ENCODE data around the gene SORCS2. TPM values are rescaled to one million over a fixed set of nuclear protein-coding genes. Genes with fewer than 3 reads are reported as not detected.

Gene SORCS2
- total and polyA plus RNA-seq, 2 of the 8 experiments (the other 6 are each of a cell fraction or from before 2014, with no cell fraction given): 0.36 to 1.8 TPM

- Histone ChIP-seq H3K4me3 (ENCODE audit: extremely low read depth in 1 of 4, insufficient read depth in 2 of 4, low read depth in 3 of 4, low read length in 4 of 4) (no peak overlapping the region), H2AK5ac (ENCODE audit: low read depth, low read length) (no peak overlapping the region), H4K8ac (ENCODE audit: extremely low read depth, insufficient read depth, low read length) (no peak overlapping the region), H4K91ac (replicated peaks; ENCODE audit: insufficient read length, low read length) (no peak overlapping the region), H2BK20ac (ENCODE audit: low read length) (no peak overlapping the region), H3K79me1 (ENCODE audit: low read depth, low read length) (no peaks in the 10 kb centered on the region), H3K4me1 (replicated peaks in 1 of 4; ENCODE audit: control insufficient read depth in 3 of 4, insufficient read depth in 4 of 4, low read length in 3 of 4) (no peaks in the 10 kb centered on the region; a peak in 2 of 7 replicates), H2BK15ac (ENCODE audit: low read length) (no peak overlapping the region), H3K36me3 (ENCODE audit: control insufficient read depth in 2 of 4, insufficient read depth in 4 of 4, low read length in 3 of 4) (no peaks in the 10 kb centered on the region), H3K14ac (ENCODE audit: insufficient read length) (no peak overlapping the region), H3K27ac (ENCODE audit: low read depth, low read length) (no peak overlapping the region), H3K23ac (ENCODE audit: insufficient read length) (no peak overlapping the region), H4K20me1 (replicated peaks in 1 of 2; ENCODE audit: control insufficient read depth in 1 of 2, insufficient read depth in 2 of 2, low read length in 2 of 2) (no peaks in the 10 kb centered on the region), H2AFZ (ENCODE audit: low read length) (no peak overlapping the region), H3K56ac (replicated peaks; ENCODE audit: insufficient read length, low read depth, low read length) (no peak overlapping the region), H2BK12ac (ENCODE audit: low read depth, low read length) (no peak overlapping the region), H2BK120ac (replicated peaks; ENCODE audit: low read depth, low read length) (no peak overlapping the region), H3K9me3 (ENCODE audit: insufficient read depth in 2 of 2, low read depth in 1 of 2, low read length in 1 of 2) (no peaks in the 10 kb centered on the region; a peak in 1 of 4 replicates), H3K23me2 (ENCODE audit: low read depth, low read length) (no peaks in the 10 kb centered on the region), H3K4ac (replicated peaks; ENCODE audit: insufficient read length, low read depth, low read length) (no peak overlapping the region), H3K9ac (replicated peaks in 1 of 4; ENCODE audit: extremely low read depth in 1 of 4, low read depth in 3 of 4, low read length in 3 of 4) (no peak overlapping the region), H3K79me2 (ENCODE audit: control insufficient read depth in 1 of 2, insufficient read depth in 2 of 2, low read length in 2 of 2) (no peaks in the 10 kb centered on the region), H3K27me3 (replicated peaks in 1 of 4; ENCODE audit: control insufficient read depth in 3 of 4, extremely low read depth in 1 of 4, insufficient read depth in 3 of 4, low read length in 3 of 4) (no peaks in the 10 kb centered on the region), H3K4me2 (ENCODE audit: insufficient read depth in 1 of 2, low read depth in 2 of 2, low read length in 2 of 2) (no peak overlapping the region), H4K5ac (ENCODE audit: insufficient read length, low read depth, low read length) (no peak overlapping the region), H3K18ac (ENCODE audit: extremely low read depth, low read length) (no peak overlapping the region), H2BK5ac (ENCODE audit: low read depth, low read length) (no peak overlapping the region)
- FAIRE-seq (no peak), DNase-seq (ENCODE audit: low read depth in 1 of 2, low spot score in 2 of 2) (no peak)
- 87% methylated on average over 14 of the region's 15 CpGs; no CpG with 5 or more reads in 1 of the 2 experiments for WGBS, 2 experiments (ENCODE audit: extremely low coverage in 1 of 2, insufficient coverage in 1 of 2, insufficient read length in 1 of 2, insufficient replicate concordance in 2 of 2, low coverage in 1 of 2, low lambda C conversion rate in 2 of 2, missing lambda C conversion rate in 1 of 2)
- ChIA-PET CTCF (ENCODE audit: partially characterized antibody) (interaction anchor here (2.0 kb wide), 1 partner anchor 9 kb away, joined by 9 read pairs; no protein-coding TSS in a partner anchor), POLR2A (ENCODE audit: partially characterized antibody) (no interaction called here)
- no peak for TF ChIP-seq CHD1 (IDR thresholded peaks at IDR 0.05; ENCODE audit: low read depth, low read length)
- no peak for TF ChIP-seq RXRA (IDR thresholded peaks at IDR 0.05; ENCODE audit: insufficient read depth, low read depth, low read length)
- no peak for TF ChIP-seq ASH2L (IDR thresholded peaks at IDR 0.05; ENCODE audit: low read length)
- TF ChIP-seq ATF2 (IDR thresholded peaks at IDR 0.05; ENCODE audit: low read length): no peak
- no peak for TF ChIP-seq BACH1 (IDR thresholded peaks at IDR 0.05; ENCODE audit: low read length)
- no peak for TF ChIP-seq POU5F1 (IDR thresholded peaks at IDR 0.05; ENCODE audit: low read depth, low read length)
- no peak for TF ChIP-seq CTBP2 (IDR thresholded peaks at IDR 0.05; ENCODE audit: borderline replicate concordance, insufficient read depth, insufficient read length, low read length)
- TF ChIP-seq KDM5A (IDR thresholded peaks at IDR 0.05; ENCODE audit: low read length): no peak
- TF ChIP-seq JUN (IDR thresholded peaks at IDR 0.05; ENCODE audit: low read depth, low read length): no peak
- TF ChIP-seq ATF3 (IDR thresholded peaks at IDR 0.05; ENCODE audit: insufficient read depth, low read depth, low read length): no peak
- no peak for TF ChIP-seq SP1 (IDR thresholded peaks at IDR 0.05; ENCODE audit: low read depth, low read length)
- no peak for TF ChIP-seq GABPA (IDR thresholded peaks at IDR 0.05; ENCODE audit: borderline replicate concordance, insufficient read depth, low read length)
- no peak for TF ChIP-seq SIX5 (IDR thresholded peaks at IDR 0.05; ENCODE audit: low read depth, low read length)
Observed at GRCh38 chr4:7247521-7247920, 55.2 kb downstream of the SORCS2 start.
